IMR-90 (cell line): ENCODE results near the gene KBTBD12.

ENCODE experiments used
- BHLHE40 ChIP-seq: fragments of 150-350 bp; IDR thresholded peaks from 2 replicates; pipeline ENCODE4 v1.6.1; 2016; ENCODE audit warnings: mild to moderate bottlenecking, low read depth, low read length
- CTCF ChIP-seq: conservative IDR thresholded peaks from 2 replicates; pipeline ENCODE4 v1.5.1; 2012; ENCODE audit warnings: mild to moderate bottlenecking, low read depth, low read length, improper control_type of control experiment
- FOS ChIP-seq: fragments of 150-350 bp; IDR thresholded peaks from 2 replicates; pipeline ENCODE4 v1.6.1; 2016; ENCODE audit warnings: low read depth, low read length
- MXI1 ChIP-seq: IDR thresholded peaks from 2 replicates; pipeline ENCODE4 v1.6.1; 2012; ENCODE audit warnings: low read depth, mild to moderate bottlenecking, low read length, moderate library complexity, borderline replicate concordance
- NFE2L2 ChIP-seq: fragments of 150-350 bp; IDR thresholded peaks from 2 replicates; pipeline ENCODE4 v1.6.1; 2016; ENCODE audit warnings: low read depth, mild to moderate bottlenecking, low read length
- POLR2A ChIP-seq: IDR thresholded peaks from 2 replicates; pipeline ENCODE4 v1.6.1; 2012; ENCODE audit warnings: mild to moderate bottlenecking, low read depth, low read length
- RAD21 ChIP-seq: IDR thresholded peaks from 2 replicates; pipeline ENCODE4 v1.6.1; 2012; ENCODE audit warnings: low read length, improper control_type of control experiment
- RFX5 ChIP-seq: IDR thresholded peaks from 2 replicates; pipeline ENCODE4 v1.8.0; 2012; ENCODE audit warnings: low read depth, mild to moderate bottlenecking, low read length, moderate library complexity
- SMC3 ChIP-seq: fragments of 150-350 bp; IDR thresholded peaks from 2 replicates; pipeline ENCODE4 v1.6.1; 2016; ENCODE audit warnings: low read depth, mild to moderate bottlenecking, antibody characterized with exemption, low read length, moderate library complexity
- TF ChIP-seq, protein P1 (sequence below): fragments of 150-350 bp; IDR thresholded peaks from 2 replicates; pipeline ENCODE4 v1.6.1; 2017; ENCODE audit warnings: mild to moderate bottlenecking, antibody characterized with exemption, low read length, low read depth

GRCh38 chr3:127981097-127981496 is 66.1 kb downstream of the KBTBD12 start:
- TF ChIP-seq SMC3 (no peak), CTCF (no peak), MXI1 (no peak), RAD21 (no peak), RFX5 (no peak), NFE2L2 (no peak), POLR2A (no peak), BHLHE40 (no peak), FOS (no peak)
- TF ChIP-seq, protein P1, sequence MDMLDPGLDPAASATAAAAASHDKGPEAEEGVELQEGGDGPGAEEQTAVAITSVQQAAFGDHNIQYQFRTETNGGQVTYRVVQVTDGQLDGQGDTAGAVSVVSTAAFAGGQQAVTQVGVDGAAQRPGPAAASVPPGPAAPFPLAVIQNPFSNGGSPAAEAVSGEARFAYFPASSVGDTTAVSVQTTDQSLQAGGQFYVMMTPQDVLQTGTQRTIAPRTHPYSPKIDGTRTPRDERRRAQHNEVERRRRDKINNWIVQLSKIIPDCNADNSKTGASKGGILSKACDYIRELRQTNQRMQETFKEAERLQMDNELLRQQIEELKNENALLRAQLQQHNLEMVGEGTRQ: no peak
